SK-N-SH (cell line): ENCODE results near the gene CDC25A.

ENCODE experiments used
- CTCF ChIP-seq: fragments of 200-600 bp; sonication (generic); IDR thresholded peaks from 2 replicates; pipeline ENCODE4 v1.6.1; 2017; ENCODE audit warnings: antibody characterized with exemption, mild to moderate bottlenecking, moderate library complexity
- NFIC ChIP-seq: IDR thresholded peaks from 2 replicates; pipeline ENCODE4 v1.4.0; 2012; ENCODE audit warnings: borderline replicate concordance
- NRF1 ChIP-seq: IDR thresholded peaks from 2 replicates; pipeline ENCODE4 v1.6.1; 2012; ENCODE audit warnings: low read depth, mild to moderate bottlenecking, low read length
- RCOR1 ChIP-seq: fragments of 150-350 bp; IDR thresholded peaks from 2 replicates; pipeline ENCODE4 v1.6.1; 2017; ENCODE audit warnings: antibody characterized with exemption, low read length
- SIN3A ChIP-seq: IDR thresholded peaks from 2 replicates; pipeline ENCODE4 v1.6.1; 2012; ENCODE audit warnings: low read depth, mild to moderate bottlenecking, low read length, moderate library complexity, borderline replicate concordance
- TAF1 ChIP-seq: IDR thresholded peaks from 2 replicates; pipeline ENCODE4 v1.6.1; 2012; ENCODE audit warnings: low read depth, mild to moderate bottlenecking, low read length, moderate library complexity, borderline replicate concordance

GRCh38 chr3:48180021-48180420, 8.2 kb downstream of the CDC25A start:
- TF ChIP-seq CTCF (no peak), TAF1 (no peak), RCOR1 (no peak), NFIC (no peak), SIN3A (no peak), NRF1 (no peak)
